H9 (cell line): ENCODE data around the gene AKT3. TPM values are rescaled to one million over a fixed set of nuclear protein-coding genes. Genes with fewer than 3 reads are reported as not detected.

Experiments
- DNase-seq: peaks from one replicate; pipeline ENCODE4 v3.0.0-alpha.2; 2017
- H2AFZ ChIP-seq: one replicate; pipeline ENCODE4 v1.6.1; 2013; ENCODE audit warnings: mild to moderate bottlenecking, low read length, control low read depth, moderate library complexity
- H2AK5ac ChIP-seq: 2 replicates; pipeline ENCODE4 v1.6.1; 2013; ENCODE audit warnings: low read length, control low read depth, mixed read lengths; ENCODE audit not compliant: insufficient read length
- H2BK120ac ChIP-seq: one replicate; pipeline ENCODE4 v1.6.1; 2013; ENCODE audit warnings: low read depth, mild to moderate bottlenecking, low read length, control low read depth, inconsistent platforms; ENCODE audit not compliant: poor library complexity, severe bottlenecking
- H2BK12ac ChIP-seq: 2 replicates; pipeline ENCODE4 v1.6.1; 2013; ENCODE audit warnings: low read length, control low read depth, mixed read lengths, low read depth; ENCODE audit not compliant: insufficient read length
- H2BK15ac ChIP-seq: 2 replicates; pipeline ENCODE4 v1.6.1; 2013; ENCODE audit warnings: low read depth, low read length, control low read depth
- H2BK20ac ChIP-seq: one replicate; pipeline ENCODE4 v1.6.1; 2013; ENCODE audit warnings: low read depth, mild to moderate bottlenecking, low read length, control low read depth, inconsistent platforms; ENCODE audit not compliant: poor library complexity, severe bottlenecking
- H2BK5ac ChIP-seq: 2 replicates; pipeline ENCODE4 v1.6.1; 2013; ENCODE audit warnings: low read length, control low read depth, mixed read lengths; ENCODE audit not compliant: insufficient read length
- H3K14ac ChIP-seq: 2 replicates; pipeline ENCODE4 v1.6.1; 2013; ENCODE audit warnings: low read length, control low read depth; ENCODE audit not compliant: insufficient read depth
- H3K18ac ChIP-seq: 2 replicates; pipeline ENCODE4 v1.6.1; 2013; ENCODE audit warnings: low read depth, mild to moderate bottlenecking, mixed read lengths, low read length, control low read depth; ENCODE audit not compliant: insufficient read length
- H3K23ac ChIP-seq: 2 replicates; pipeline ENCODE4 v1.6.1; 2013; ENCODE audit warnings: low read length, control low read depth, mixed read lengths, low read depth; ENCODE audit not compliant: insufficient read length
- H3K23me2 ChIP-seq: 2 replicates; pipeline ENCODE4 v1.6.1; 2013; ENCODE audit warnings: low read depth, mild to moderate bottlenecking, mixed read lengths, low read length, control low read depth; ENCODE audit not compliant: insufficient read length, poor library complexity, severe bottlenecking
- H3K27ac ChIP-seq: 2 replicates; pipeline ENCODE4 v1.5.1; 2013; ENCODE audit warnings: low read length, control low read depth, mixed read lengths, low read depth; ENCODE audit not compliant: insufficient read length
- H3K27me3 ChIP-seq: 2 replicates; pipeline ENCODE4 v1.6.1; 2013; ENCODE audit warnings: low read length, control low read depth, inconsistent platforms; ENCODE audit not compliant: insufficient read depth
- H3K4ac ChIP-seq: 2 replicates; pipeline ENCODE4 v1.6.1; 2013; ENCODE audit warnings: low read depth, mild to moderate bottlenecking, control low read depth, inconsistent platforms, low read length, moderate library complexity
- H3K4me1 ChIP-seq: 2 replicates; pipeline ENCODE4 v1.6.1; 2013; ENCODE audit warnings: low read length, control low read depth, inconsistent platforms; ENCODE audit not compliant: insufficient read depth
- H3K4me2 ChIP-seq: 2 replicates; pipeline ENCODE4 v1.6.1; 2013; ENCODE audit warnings: low read length, control low read depth, mixed read lengths; ENCODE audit not compliant: insufficient read length, insufficient read depth
- H3K56ac ChIP-seq: 2 replicates; pipeline ENCODE4 v1.6.1; 2013; ENCODE audit warnings: low read depth, mild to moderate bottlenecking, mixed read lengths, low read length, control low read depth; ENCODE audit not compliant: insufficient read length
- H3K79me1 ChIP-seq: 2 replicates; pipeline ENCODE4 v1.6.1; 2013; ENCODE audit warnings: low read depth, mild to moderate bottlenecking, moderate library complexity, low read length, control low read depth, inconsistent platforms; ENCODE audit not compliant: insufficient read depth, poor library complexity, severe bottlenecking
- H3K79me2 ChIP-seq: 2 replicates; pipeline ENCODE4 v1.6.1; 2013; ENCODE audit warnings: low read length, control low read depth, inconsistent platforms; ENCODE audit not compliant: insufficient read depth
- H3K9ac ChIP-seq: 2 replicates; pipeline ENCODE4 v1.6.1; 2013; ENCODE audit warnings: low read length, control low read depth, mixed read lengths; ENCODE audit not compliant: insufficient read length; ENCODE audit errors: extremely low read depth
- H3K9me3 ChIP-seq: one replicate; pipeline ENCODE4 v1.6.1; 2013; ENCODE audit warnings: low read depth, low read length, inconsistent platforms; ENCODE audit not compliant: control insufficient read depth
- H3T11ph ChIP-seq: one replicate; pipeline ENCODE4 v1.6.1; 2013; ENCODE audit warnings: mild to moderate bottlenecking, low read length, control low read depth, inconsistent platforms
- H4K20me1 ChIP-seq: one replicate; pipeline ENCODE4 v1.6.1; 2013; ENCODE audit not compliant: control insufficient read depth, insufficient read length, insufficient read depth
- H4K5ac ChIP-seq: 2 replicates; pipeline ENCODE4 v1.6.1; 2013; ENCODE audit warnings: low read depth, mild to moderate bottlenecking, mixed read lengths, low read length, control low read depth; ENCODE audit not compliant: insufficient read length
- H4K8ac ChIP-seq: replicated peaks from 2 replicates; pipeline ENCODE4 v1.6.1; 2013; ENCODE audit warnings: low read length, control low read depth, mixed read lengths, low read depth; ENCODE audit not compliant: insufficient read length
- H4K91ac ChIP-seq: 2 replicates; pipeline ENCODE4 v1.6.1; 2013; ENCODE audit warnings: low read depth, mild to moderate bottlenecking, moderate library complexity, mixed read lengths, low read length, control low read depth; ENCODE audit not compliant: insufficient read length
- H3K27ac Mint-ChIP-seq, 3 experiments: 2 replicates in 2 of 3; 3 replicates in 1 of 3; pipeline ENCODE4 v1.8.0; 2020 to 2021; ENCODE audit warnings: mixed read lengths in 3 of 3, mild to moderate bottlenecking in 1 of 3, moderate library complexity in 1 of 3
- H3K27me3 Mint-ChIP-seq: 2 replicates; pipeline ENCODE4 v1.8.0; 2021; ENCODE audit warnings: low read depth, mild to moderate bottlenecking, moderate library complexity, mixed read lengths
- H3K36me3 Mint-ChIP-seq, 3 experiments: 2 replicates in 2 of 3; 3 replicates in 1 of 3; pipeline ENCODE4 v1.8.0; 2020 to 2021; ENCODE audit warnings: low read depth in 3 of 3, mixed read lengths in 3 of 3; ENCODE audit not compliant: insufficient read depth in 1 of 3
- H3K4me1 Mint-ChIP-seq, 2 experiments: 2 replicates each; pipeline ENCODE4 v1.8.0; 2020; ENCODE audit warnings: mixed read lengths in 2 of 2
- H3K4me3 Mint-ChIP-seq, 2 experiments: 2 replicates in 1 of 2; 3 replicates in 1 of 2; pipeline ENCODE4 v1.8.0; 2020 to 2021; ENCODE audit warnings: mild to moderate bottlenecking in 2 of 2, mixed read lengths in 2 of 2, moderate library complexity in 1 of 2
- H3K9me3 Mint-ChIP-seq, 2 experiments: 2 replicates in 1 of 2; 3 replicates in 1 of 2; pipeline ENCODE4 v1.8.0; 2020; ENCODE audit warnings: mild to moderate bottlenecking in 2 of 2, mixed read lengths in 2 of 2, moderate library complexity in 1 of 2
- WGBS: extraction: QIAGEN DNeasy Blood & Tissue Kit; methylation state at CpG from one replicate; pipeline ENCODE4 v1.1.7; 2013; ENCODE audit warnings: missing lambda C conversion rate, low lambda C conversion rate, mixed read lengths; ENCODE audit not compliant: insufficient read length; ENCODE audit errors: extremely low coverage; 5-methylcytosine and 5-hydroxymethylcytosine counted together
- total RNA-seq: library from RNA; stranded (reverse); gene quantifications from 2 replicates; pipeline ENCODE4 v1.2.1, GENCODE V29; 2021
- TF ChIP-seq, protein P1 (sequence below): fragments of 200-600 bp; sonication (generic); conservative IDR thresholded peaks from 3 replicates; pipeline ENCODE4 v1.8.0; 2021; ENCODE audit warnings: antibody characterized with exemption, mild to moderate bottlenecking

Gene AKT3
- total RNA-seq, 1 experiment from 2014 or later, result 27.8 TPM

GRCh38 chr1:243821177-243821680, 28.8 kb downstream of the AKT3 start:
- no peak overlapping the region for H3K9ac ChIP-seq
- H3K23me2 ChIP-seq, result no peaks in the 10 kb centered on the region
- no peak overlapping the region for H2BK120ac ChIP-seq
- H3K4me1 Mint-ChIP-seq, result peaks cover 3 to 5% of the 10 kb centered on the region in 2 experiments; a peak in 1 of 4 replicates
- no peak overlapping the region for H3K27ac Mint-ChIP-seq
- WGBS, result no CpG with 5 or more reads among the region's 1 CpG
- H3K79me1 ChIP-seq, result no peaks in the 10 kb centered on the region
- no peak overlapping the region for H3K23ac ChIP-seq
- no peak overlapping the region for H3K4me2 ChIP-seq
- H2BK12ac ChIP-seq, result no peak overlapping the region
- no peak overlapping the region for H3K27ac ChIP-seq
- H4K8ac ChIP-seq, result no peak overlapping the region
- TF ChIP-seq, protein P1, sequence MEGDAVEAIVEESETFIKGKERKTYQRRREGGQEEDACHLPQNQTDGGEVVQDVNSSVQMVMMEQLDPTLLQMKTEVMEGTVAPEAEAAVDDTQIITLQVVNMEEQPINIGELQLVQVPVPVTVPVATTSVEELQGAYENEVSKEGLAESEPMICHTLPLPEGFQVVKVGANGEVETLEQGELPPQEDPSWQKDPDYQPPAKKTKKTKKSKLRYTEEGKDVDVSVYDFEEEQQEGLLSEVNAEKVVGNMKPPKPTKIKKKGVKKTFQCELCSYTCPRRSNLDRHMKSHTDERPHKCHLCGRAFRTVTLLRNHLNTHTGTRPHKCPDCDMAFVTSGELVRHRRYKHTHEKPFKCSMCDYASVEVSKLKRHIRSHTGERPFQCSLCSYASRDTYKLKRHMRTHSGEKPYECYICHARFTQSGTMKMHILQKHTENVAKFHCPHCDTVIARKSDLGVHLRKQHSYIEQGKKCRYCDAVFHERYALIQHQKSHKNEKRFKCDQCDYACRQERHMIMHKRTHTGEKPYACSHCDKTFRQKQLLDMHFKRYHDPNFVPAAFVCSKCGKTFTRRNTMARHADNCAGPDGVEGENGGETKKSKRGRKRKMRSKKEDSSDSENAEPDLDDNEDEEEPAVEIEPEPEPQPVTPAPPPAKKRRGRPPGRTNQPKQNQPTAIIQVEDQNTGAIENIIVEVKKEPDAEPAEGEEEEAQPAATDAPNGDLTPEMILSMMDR, result no peak
- peaks cover 32 to 42% (median 35%) of the 10 kb centered on the region in 3 experiments for H3K36me3 Mint-ChIP-seq
- no peak overlapping the region for H2AK5ac ChIP-seq
- no peak overlapping the region for H4K91ac ChIP-seq
- H4K20me1 ChIP-seq, result no peaks in the 10 kb centered on the region
- H3K27me3 Mint-ChIP-seq, result no peaks in the 10 kb centered on the region
- no peak overlapping the region for H3K14ac ChIP-seq
- H3K9me3 ChIP-seq, result no peaks in the 10 kb centered on the region
- no peak overlapping the region for H2BK15ac ChIP-seq
- no peak overlapping the region for H2AFZ ChIP-seq
- H3K9me3 Mint-ChIP-seq, result peaks cover 23 to 33% of the 10 kb centered on the region in 2 experiments
- H3K56ac ChIP-seq, result no peak overlapping the region
- H3K18ac ChIP-seq, result no peak overlapping the region
- no peaks in the 10 kb centered on the region for H3K79me2 ChIP-seq
- no peak for DNase-seq
- H4K5ac ChIP-seq, result no peak overlapping the region
- H3K4me3 Mint-ChIP-seq, result no peak overlapping the region
- no peaks in the 10 kb centered on the region for H3K27me3 ChIP-seq
- H3K4me1 ChIP-seq, result no peaks in the 10 kb centered on the region
- no peak overlapping the region for H3T11ph ChIP-seq
- H2BK20ac ChIP-seq, result no peak overlapping the region
- no peak overlapping the region for H3K4ac ChIP-seq
- H2BK5ac ChIP-seq, result no peak overlapping the region
